ENCODE data around the gene NFATC1.

GRCh38 chr18:79548986-79549637 is 153.4 kb downstream of the NFATC1 start:
- TF ChIP-seq CTCF (IDR thresholded peaks at IDR 0.05; ENCODE audit: poor library complexity) (no peak), EZH2 (IDR thresholded peaks at IDR 0.05; ENCODE audit: borderline replicate concordance) (no peak)
